ENCODE measurements around the gene CDK12.
A peak's percentile ranks its signal among the peaks of the same experiment; 100 is the strongest.
"Not testable (repeated sequence)": the region's sequence is repeated elsewhere in the genome, so short reads cannot be mapped to it uniquely, and the experiment has no call there.

CDK12 gene

GRCh38 chr17:39461113-39461925 is at the start of gene CDK12:
TSS of gene CDK12 (plus strand) at chr17:39461486. CDS start at chr17:39462072, 586 bp downstream.
- peak; percentile 98 for DNase-seq (ENCODE audit: low spot score)

- no peak for DNase-seq (ENCODE audit: low spot score)
Observed at GRCh38 chr17:39416141-39416540, 45.1 kb upstream of the CDK12 start.

- no peak for DNase-seq (ENCODE audit: low spot score)
Observed at GRCh38 chr17:39429600-39429999, 31.7 kb upstream of the CDK12 start.

- DNase-seq (ENCODE audit: low spot score) = not testable (repeated sequence)
Observed at GRCh38 chr17:39439868-39440267, 21.4 kb upstream of the CDK12 start.

GRCh38 chr17:39443326-39443725 is 18.0 kb upstream of the CDK12 start:
- no peak for DNase-seq (ENCODE audit: low spot score)

GRCh38 chr17:39447561-39447960 is 13.7 kb upstream of the CDK12 start:
- no peak for DNase-seq (ENCODE audit: low spot score)

GRCh38 chr17:39450051-39450450 is 11.2 kb upstream of the CDK12 start:
- no peak for DNase-seq (ENCODE audit: low spot score)

- DNase-seq (ENCODE audit: low spot score) = peak; percentile 96
Observed at GRCh38 chr17:39450847-39451581, 10.3 kb upstream of the CDK12 start, which contains the start of gene MED1. TSS of gene MED1 (minus strand) at chr17:39451263. CDS start at chr17:39451062, 201 bp downstream.

- DNase-seq (ENCODE audit: low spot score) = no peak
Observed at GRCh38 chr17:39455919-39456318, 5.4 kb upstream of the CDK12 start.

GRCh38 chr17:39461926-39462569 is 762 bp downstream of the CDK12 start:
- no peak for DNase-seq (ENCODE audit: low spot score)

GRCh38 chr17:39462631-39463375 is 1.5 kb downstream of the CDK12 start:
- peak; percentile 16 for DNase-seq (ENCODE audit: low spot score)

GRCh38 chr17:39464639-39465181 is 3.4 kb downstream of the CDK12 start:
- DNase-seq (ENCODE audit: low spot score) = not testable (repeated sequence)

- DNase-seq (ENCODE audit: low spot score) = not testable (repeated sequence)
Observed at GRCh38 chr17:39468610-39469009, 7.3 kb downstream of the CDK12 start.

GRCh38 chr17:39473310-39473709 is 12.0 kb downstream of the CDK12 start:
- DNase-seq (ENCODE audit: low spot score) = no peak

GRCh38 chr17:39479631-39480030 is 18.3 kb downstream of the CDK12 start:
- DNase-seq (ENCODE audit: low spot score) = not testable (repeated sequence)

GRCh38 chr17:39483506-39483905 is 22.2 kb downstream of the CDK12 start:
- no peak for DNase-seq (ENCODE audit: low spot score)

GRCh38 chr17:39484178-39484577 is 22.9 kb downstream of the CDK12 start:
- no peak for DNase-seq (ENCODE audit: low spot score)

GRCh38 chr17:39485555-39485954 is 24.3 kb downstream of the CDK12 start:
- DNase-seq (ENCODE audit: low spot score) = peak; percentile 55

GRCh38 chr17:39486242-39486641 is 25.0 kb downstream of the CDK12 start:
- DNase-seq (ENCODE audit: low spot score) = no peak

GRCh38 chr17:39487490-39487889 is 26.2 kb downstream of the CDK12 start:
- not testable (repeated sequence) for DNase-seq (ENCODE audit: low spot score)

GRCh38 chr17:39487946-39488345 is 26.7 kb downstream of the CDK12 start:
- no peak for DNase-seq (ENCODE audit: low spot score)

GRCh38 chr17:39496921-39497320 is 35.6 kb downstream of the CDK12 start:
- DNase-seq (ENCODE audit: low spot score) = not testable (repeated sequence)

Data from hepatic stellate cell (primary cell).